Measurements from ENCODE around the gene ZHX3.

Gene ZHX3

GRCh38 chr20:41317546-41318270, at the start of gene ZHX3:
Gene ZHX3, minus strand, starts transcription at chr20:41317731. Its CDS starts 112,815 bp downstream, at chr20:41204916.
- Histone ChIP-seq H3K27me3 (replicated peaks; ENCODE audit: control insufficient read depth, insufficient read depth, low read length) (no peaks in the 10 kb centered on the region), H3K4me3 (ENCODE audit: low read length) (peak within 1 kb of the TSS; percentile 89), H3K4me1 (ENCODE audit: control insufficient read depth, insufficient read depth, low read length) (peaks cover 48% of the 10 kb centered on the region), H3K36me3 (ENCODE audit: control insufficient read depth, insufficient read depth, low read length, severe bottlenecking) (no peaks in the 10 kb centered on the region), H3K9me3 (ENCODE audit: control insufficient read depth, low read length) (no peaks in the 10 kb centered on the region), H3K9ac (ENCODE audit: low read length) (peak within 1 kb of the TSS; percentile 96)
- peak; percentile 99 for DNase-seq (ENCODE audit: low read depth)

- H3K4me3 ChIP-seq (ENCODE audit: low read length), result no peak overlapping the region
- no peaks in the 10 kb centered on the region for H3K36me3 ChIP-seq (ENCODE audit: control insufficient read depth, insufficient read depth, low read length, severe bottlenecking)
- DNase-seq (ENCODE audit: low read depth), result no peak
- peaks cover 54% of the 10 kb centered on the region for H3K27me3 ChIP-seq (replicated peaks; ENCODE audit: control insufficient read depth, insufficient read depth, low read length)
- no peaks in the 10 kb centered on the region for H3K4me1 ChIP-seq (ENCODE audit: control insufficient read depth, insufficient read depth, low read length)
- peaks cover 11% of the 10 kb centered on the region for H3K9me3 ChIP-seq (ENCODE audit: control insufficient read depth, low read length)
- H3K9ac ChIP-seq (ENCODE audit: low read length), result no peak overlapping the region
These were observed 49.8 kb upstream of the ZHX3 start for GRCh38 chr20:41367393-41367695.

GRCh38 chr20:41366546-41367392, 49.2 kb upstream of the ZHX3 start, which contains the start of gene EMILIN3:
Gene EMILIN3, minus strand, starts transcription at chr20:41366818. Its CDS starts 184 bp downstream, at chr20:41366634.
- H3K36me3 ChIP-seq (ENCODE audit: control insufficient read depth, insufficient read depth, low read length, severe bottlenecking), result no peaks in the 10 kb centered on the region
- peaks cover 6% of the 10 kb centered on the region for H3K9me3 ChIP-seq (ENCODE audit: control insufficient read depth, low read length)
- no peaks in the 10 kb centered on the region for H3K4me1 ChIP-seq (ENCODE audit: control insufficient read depth, insufficient read depth, low read length)
- DNase-seq (ENCODE audit: low read depth), result peak; percentile 46
- H3K4me3 ChIP-seq (ENCODE audit: low read length), result no peak within 1 kb of the TSS
- no peak within 1 kb of the TSS for H3K9ac ChIP-seq (ENCODE audit: low read length)
- H3K27me3 ChIP-seq (replicated peaks; ENCODE audit: control insufficient read depth, insufficient read depth, low read length), result peaks cover 48% of the 10 kb centered on the region

GRCh38 chr20:41365777-41366545, 48.4 kb upstream of the ZHX3 start:
- H3K36me3 ChIP-seq (ENCODE audit: control insufficient read depth, insufficient read depth, low read length, severe bottlenecking), result no peaks in the 10 kb centered on the region
- peaks cover 48% of the 10 kb centered on the region for H3K27me3 ChIP-seq (replicated peaks; ENCODE audit: control insufficient read depth, insufficient read depth, low read length)
- DNase-seq (ENCODE audit: low read depth), result peak; percentile 33
- H3K4me1 ChIP-seq (ENCODE audit: control insufficient read depth, insufficient read depth, low read length), result no peaks in the 10 kb centered on the region
- peaks cover under 1% of the 10 kb centered on the region for H3K9me3 ChIP-seq (ENCODE audit: control insufficient read depth, low read length)
- H3K9ac ChIP-seq (ENCODE audit: low read length), result no peak overlapping the region
- no peak overlapping the region for H3K4me3 ChIP-seq (ENCODE audit: low read length)

GRCh38 chr20:41364967-41365765, 47.6 kb upstream of the ZHX3 start:
- DNase-seq (ENCODE audit: low read depth), result no peak
- H3K27me3 ChIP-seq (replicated peaks; ENCODE audit: control insufficient read depth, insufficient read depth, low read length), result peaks cover 46% of the 10 kb centered on the region
- H3K4me1 ChIP-seq (ENCODE audit: control insufficient read depth, insufficient read depth, low read length), result no peaks in the 10 kb centered on the region
- H3K4me3 ChIP-seq (ENCODE audit: low read length), result no peak overlapping the region
- H3K9me3 ChIP-seq (ENCODE audit: control insufficient read depth, low read length), result no peaks in the 10 kb centered on the region
- peaks cover 5% of the 10 kb centered on the region for H3K36me3 ChIP-seq (ENCODE audit: control insufficient read depth, insufficient read depth, low read length, severe bottlenecking)
- H3K9ac ChIP-seq (ENCODE audit: low read length), result no peak overlapping the region

- Histone ChIP-seq H3K27me3 (replicated peaks; ENCODE audit: control insufficient read depth, insufficient read depth, low read length) (peaks cover 38% of the 10 kb centered on the region), H3K9me3 (ENCODE audit: control insufficient read depth, low read length) (no peaks in the 10 kb centered on the region), H3K36me3 (ENCODE audit: control insufficient read depth, insufficient read depth, low read length, severe bottlenecking) (peaks cover 10% of the 10 kb centered on the region), H3K4me3 (ENCODE audit: low read length) (no peak overlapping the region), H3K4me1 (ENCODE audit: control insufficient read depth, insufficient read depth, low read length) (no peaks in the 10 kb centered on the region), H3K9ac (ENCODE audit: low read length) (no peak overlapping the region)
- no peak for DNase-seq (ENCODE audit: low read depth)
These were observed 46.8 kb upstream of the ZHX3 start for GRCh38 chr20:41364236-41364855.

- H3K27me3 ChIP-seq (replicated peaks; ENCODE audit: control insufficient read depth, insufficient read depth, low read length), result peaks cover 32% of the 10 kb centered on the region
- no peak overlapping the region for H3K9ac ChIP-seq (ENCODE audit: low read length)
- H3K4me1 ChIP-seq (ENCODE audit: control insufficient read depth, insufficient read depth, low read length), result no peaks in the 10 kb centered on the region
- DNase-seq (ENCODE audit: low read depth), result no peak
- no peak overlapping the region for H3K4me3 ChIP-seq (ENCODE audit: low read length)
- no peaks in the 10 kb centered on the region for H3K9me3 ChIP-seq (ENCODE audit: control insufficient read depth, low read length)
- H3K36me3 ChIP-seq (ENCODE audit: control insufficient read depth, insufficient read depth, low read length, severe bottlenecking), result peaks cover 13% of the 10 kb centered on the region
These were observed 46.1 kb upstream of the ZHX3 start for GRCh38 chr20:41363601-41364000.

- peaks cover 31% of the 10 kb centered on the region for H3K27me3 ChIP-seq (replicated peaks; ENCODE audit: control insufficient read depth, insufficient read depth, low read length)
- no peaks in the 10 kb centered on the region for H3K9me3 ChIP-seq (ENCODE audit: control insufficient read depth, low read length)
- H3K9ac ChIP-seq (ENCODE audit: low read length), result no peak overlapping the region
- DNase-seq (ENCODE audit: low read depth), result no peak
- H3K4me1 ChIP-seq (ENCODE audit: control insufficient read depth, insufficient read depth, low read length), result no peaks in the 10 kb centered on the region
- no peak overlapping the region for H3K4me3 ChIP-seq (ENCODE audit: low read length)
- H3K36me3 ChIP-seq (ENCODE audit: control insufficient read depth, insufficient read depth, low read length, severe bottlenecking), result peaks cover 22% of the 10 kb centered on the region
These were observed 45.2 kb upstream of the ZHX3 start for GRCh38 chr20:41362748-41363140.

- no peaks in the 10 kb centered on the region for H3K4me1 ChIP-seq (ENCODE audit: control insufficient read depth, insufficient read depth, low read length)
- DNase-seq (ENCODE audit: low read depth), result no peak
These were observed 44.5 kb upstream of the ZHX3 start for GRCh38 chr20:41361757-41362747.

More at GRCh38 chr20:41361757-41362747, 44.5 kb upstream of the ZHX3 start:
- Histone ChIP-seq H3K27me3 (replicated peaks; ENCODE audit: control insufficient read depth, insufficient read depth, low read length) (peaks cover 24% of the 10 kb centered on the region), H3K36me3 (ENCODE audit: control insufficient read depth, insufficient read depth, low read length, severe bottlenecking) (peaks cover 29% of the 10 kb centered on the region), H3K9me3 (ENCODE audit: control insufficient read depth, low read length) (no peaks in the 10 kb centered on the region), H3K4me3 (ENCODE audit: low read length) (no peak overlapping the region), H3K9ac (ENCODE audit: low read length) (no peak overlapping the region)

Data from adipocyte (in vitro differentiated cells).